HepG2 (cell line): ENCODE measurements around the gene SMYD5. TPM values are rescaled to one million over a fixed set of nuclear protein-coding genes. Genes with fewer than 3 reads are reported as not detected.

Experiments
- AGO1 ChIP-seq: fragments of 200-400 bp; formaldehyde crosslinking; IDR thresholded peaks from 2 replicates; pipeline ENCODE4 v1.6.1; 2017; ENCODE audit warnings: mild to moderate bottlenecking, low read depth, low read length, moderate library complexity; ENCODE audit not compliant: poor library complexity, severe bottlenecking
- ASH2L ChIP-seq: fragments of 300-600, 200-600 bp; sonication (generic); IDR thresholded peaks from 2 replicates; pipeline ENCODE4 v1.7.0; 2017; ENCODE audit warnings: low read depth, mild to moderate bottlenecking, moderate library complexity, mixed read lengths, low read length; ENCODE audit not compliant: insufficient read length
- FOSL1 ChIP-seq: sonication (generic); formaldehyde crosslinking; IDR thresholded peaks from 2 replicates; pipeline ENCODE4 v1.9.0; 2021; ENCODE audit warnings: missing genetic modification reagents, borderline replicate concordance
- FOXO1 ChIP-seq: sonication (generic); formaldehyde crosslinking; IDR thresholded peaks from 2 replicates; pipeline ENCODE4 v1.4.0; 2020; ENCODE audit warnings: missing genetic modification reagents
- KLF9 ChIP-seq: IDR thresholded peaks from 2 replicates; pipeline ENCODE4 v1.6.1; 2016; ENCODE audit warnings: low read depth
- MED1 ChIP-seq: sonication (generic); formaldehyde crosslinking; IDR thresholded peaks from 2 replicates; pipeline ENCODE4 v1.4.0; 2020; ENCODE audit warnings: missing genetic modification reagents
- MEIS1 ChIP-seq: sonication (generic); formaldehyde crosslinking; IDR thresholded peaks from 2 replicates; pipeline ENCODE4 v1.9.0; 2021; ENCODE audit warnings: mild to moderate bottlenecking, missing genetic modification reagents, moderate library complexity, borderline replicate concordance
- NAIF1 ChIP-seq: sonication (generic); formaldehyde crosslinking; IDR thresholded peaks from 2 replicates; pipeline ENCODE4 v1.5.0; 2020; ENCODE audit warnings: mild to moderate bottlenecking, missing genetic modification reagents, borderline replicate concordance
- NFRKB ChIP-seq: fragments of 450-650 bp; IDR thresholded peaks from 2 replicates; pipeline ENCODE4 v1.6.1; 2017
- SIX1 ChIP-seq: sonication (generic); formaldehyde crosslinking; IDR thresholded peaks from 2 replicates; pipeline ENCODE4 v1.4.0; 2020; ENCODE audit warnings: missing genetic modification reagents, borderline replicate concordance
- ZFP36L1 ChIP-seq: sonication (generic); formaldehyde crosslinking; IDR thresholded peaks from 2 replicates; pipeline ENCODE4 v1.8.0; 2022; ENCODE audit warnings: mild to moderate bottlenecking, missing genetic modification reagents, moderate library complexity
- ZNF12 ChIP-seq: sonication (generic); formaldehyde crosslinking; IDR thresholded peaks from 2 replicates; pipeline ENCODE4 v1.5.0; 2020; ENCODE audit warnings: missing genetic modification reagents
- ZNF207 ChIP-seq: fragments of 450-650 bp; IDR thresholded peaks from 2 replicates; pipeline ENCODE4 v1.6.1; 2016; ENCODE audit warnings: antibody characterized with exemption, borderline replicate concordance
- ZNF496 ChIP-seq: sonication (generic); formaldehyde crosslinking; IDR thresholded peaks from 2 replicates; pipeline ENCODE4 v1.8.1; 2023; ENCODE audit warnings: mild to moderate bottlenecking, moderate library complexity, missing genetic modification reagents; ENCODE audit not compliant: insufficient replicate concordance
- ZSCAN12 ChIP-seq: sonication (generic); formaldehyde crosslinking; IDR thresholded peaks from 2 replicates; pipeline ENCODE4 v1.9.0; 2021; ENCODE audit warnings: mild to moderate bottlenecking, missing genetic modification reagents
- polyA plus RNA-seq, 8 experiments: library from polyadenylated mRNA; depleted of rRNA in 3 of 8; stranded (reverse) in 7 of 8; unstranded in 1 of 8; fragments of >200 nt; fragmentation: Illumina TruSeq in 4 of 8; extraction: Trizol in 4 of 8; gene quantifications; 2 replicates each; pipeline versions ENCODE4 v1.2.1 to v1.2.3, GENCODE V29; 2011 to 2016; ENCODE audit warnings: low read depth in 4 of 8, missing spikeins in 1 of 8, mixed read lengths in 1 of 8; ENCODE audit not compliant: insufficient read depth in 1 of 8
- total RNA-seq, 5 experiments: library from RNA; depleted of rRNA; stranded (reverse); fragments of >200 nt; fragmentation: Illumina TruSeq; extraction: Trizol; gene quantifications; 2 replicates each; pipeline ENCODE4 v1.2.3, GENCODE V29; 2016; ENCODE audit warnings: low read depth in 1 of 5
- TF ChIP-seq, protein P1 (sequence below): sonication (generic); formaldehyde crosslinking; IDR thresholded peaks from 2 replicates; pipeline ENCODE4 v1.8.0; 2022; ENCODE audit warnings: missing genetic modification reagents, mild to moderate bottlenecking, borderline replicate concordance
- TF ChIP-seq, protein P2 (sequence below): sonication (generic); formaldehyde crosslinking; IDR thresholded peaks from 2 replicates; pipeline ENCODE4 v1.4.0; 2020; ENCODE audit warnings: missing genetic modification reagents
- TF ChIP-seq, protein P3 (sequence below): sonication (generic); formaldehyde crosslinking; IDR thresholded peaks from 2 replicates; pipeline ENCODE4 v1.5.0; 2020; ENCODE audit warnings: mild to moderate bottlenecking, missing genetic modification reagents
- TF ChIP-seq, protein P4 (sequence below): sonication (generic); formaldehyde crosslinking; IDR thresholded peaks from 2 replicates; pipeline ENCODE4 v1.4.0; 2020; ENCODE audit warnings: mild to moderate bottlenecking, missing genetic modification reagents
- TF ChIP-seq, protein P5 (sequence below): conservative IDR thresholded peaks from 2 replicates; pipeline ENCODE4 v1.6.1; 2018; ENCODE audit warnings: missing genetic modification reagents

The SMYD5 gene
- total and polyA plus RNA-seq, 2 of the 13 experiments (the other 11 are each of a cell fraction or from before 2014, with no cell fraction given), result 55.8 to 70.4 TPM

GRCh38 chr2:73212448-73213176, 1.4 kb upstream of the SMYD5 start (continued):
- TF ChIP-seq, protein P1, sequence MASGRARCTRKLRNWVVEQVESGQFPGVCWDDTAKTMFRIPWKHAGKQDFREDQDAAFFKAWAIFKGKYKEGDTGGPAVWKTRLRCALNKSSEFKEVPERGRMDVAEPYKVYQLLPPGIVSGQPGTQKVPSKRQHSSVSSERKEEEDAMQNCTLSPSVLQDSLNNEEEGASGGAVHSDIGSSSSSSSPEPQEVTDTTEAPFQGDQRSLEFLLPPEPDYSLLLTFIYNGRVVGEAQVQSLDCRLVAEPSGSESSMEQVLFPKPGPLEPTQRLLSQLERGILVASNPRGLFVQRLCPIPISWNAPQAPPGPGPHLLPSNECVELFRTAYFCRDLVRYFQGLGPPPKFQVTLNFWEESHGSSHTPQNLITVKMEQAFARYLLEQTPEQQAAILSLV (CRISPR knock-in tag), result no peak; the same call in 1 of the 2 replicates
- TF ChIP-seq NAIF1 (CRISPR knock-in tag) (peak; percentile 82), FOXO1 (CRISPR knock-in tag) (0 out of 2 replicates have a peak, but pooled peaks have one; percentile 51), ZNF12 (CRISPR knock-in tag) (no peak), SIX1 (CRISPR knock-in tag) (peak; percentile 39; the same call in 1 of the 2 replicates), MED1 (CRISPR knock-in tag) (no peak; the same call in 1 of the 2 replicates), ASH2L (no peak), NFRKB (no peak), ZSCAN12 (CRISPR knock-in tag) (no peak), AGO1 (no peak), KLF9 (CRISPR knock-in tag) (no peak), MEIS1 (CRISPR knock-in tag) (peak; percentile 81; the same call in 1 of the 2 replicates), ZNF496 (CRISPR knock-in tag) (no peak), FOSL1 (CRISPR knock-in tag) (no peak), ZNF207 (no peak), ZFP36L1 (CRISPR knock-in tag) (no peak)
- TF ChIP-seq, protein P2, sequence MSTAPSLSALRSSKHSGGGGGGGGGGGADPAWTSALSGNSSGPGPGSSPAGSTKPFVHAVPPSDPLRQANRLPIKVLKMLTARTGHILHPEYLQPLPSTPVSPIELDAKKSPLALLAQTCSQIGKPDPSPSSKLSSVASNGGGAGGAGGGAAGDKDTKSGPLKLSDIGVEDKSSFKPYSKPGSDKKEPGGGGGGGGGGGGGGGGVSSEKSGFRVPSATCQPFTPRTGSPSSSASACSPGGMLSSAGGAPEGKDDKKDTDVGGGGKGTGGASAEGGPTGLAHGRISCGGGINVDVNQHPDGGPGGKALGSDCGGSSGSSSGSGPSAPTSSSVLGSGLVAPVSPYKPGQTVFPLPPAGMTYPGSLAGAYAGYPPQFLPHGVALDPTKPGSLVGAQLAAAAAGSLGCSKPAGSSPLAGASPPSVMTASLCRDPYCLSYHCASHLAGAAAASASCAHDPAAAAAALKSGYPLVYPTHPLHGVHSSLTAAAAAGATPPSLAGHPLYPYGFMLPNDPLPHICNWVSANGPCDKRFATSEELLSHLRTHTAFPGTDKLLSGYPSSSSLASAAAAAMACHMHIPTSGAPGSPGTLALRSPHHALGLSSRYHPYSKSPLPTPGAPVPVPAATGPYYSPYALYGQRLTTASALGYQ (CRISPR knock-in tag), result no peak
- TF ChIP-seq, protein P3, sequence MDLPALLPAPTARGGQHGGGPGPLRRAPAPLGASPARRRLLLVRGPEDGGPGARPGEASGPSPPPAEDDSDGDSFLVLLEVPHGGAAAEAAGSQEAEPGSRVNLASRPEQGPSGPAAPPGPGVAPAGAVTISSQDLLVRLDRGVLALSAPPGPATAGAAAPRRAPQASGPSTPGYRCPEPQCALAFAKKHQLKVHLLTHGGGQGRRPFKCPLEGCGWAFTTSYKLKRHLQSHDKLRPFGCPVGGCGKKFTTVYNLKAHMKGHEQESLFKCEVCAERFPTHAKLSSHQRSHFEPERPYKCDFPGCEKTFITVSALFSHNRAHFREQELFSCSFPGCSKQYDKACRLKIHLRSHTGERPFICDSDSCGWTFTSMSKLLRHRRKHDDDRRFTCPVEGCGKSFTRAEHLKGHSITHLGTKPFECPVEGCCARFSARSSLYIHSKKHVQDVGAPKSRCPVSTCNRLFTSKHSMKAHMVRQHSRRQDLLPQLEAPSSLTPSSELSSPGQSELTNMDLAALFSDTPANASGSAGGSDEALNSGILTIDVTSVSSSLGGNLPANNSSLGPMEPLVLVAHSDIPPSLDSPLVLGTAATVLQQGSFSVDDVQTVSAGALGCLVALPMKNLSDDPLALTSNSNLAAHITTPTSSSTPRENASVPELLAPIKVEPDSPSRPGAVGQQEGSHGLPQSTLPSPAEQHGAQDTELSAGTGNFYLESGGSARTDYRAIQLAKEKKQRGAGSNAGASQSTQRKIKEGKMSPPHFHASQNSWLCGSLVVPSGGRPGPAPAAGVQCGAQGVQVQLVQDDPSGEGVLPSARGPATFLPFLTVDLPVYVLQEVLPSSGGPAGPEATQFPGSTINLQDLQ (CRISPR knock-in tag), result no peak
- TF ChIP-seq, protein P4, sequence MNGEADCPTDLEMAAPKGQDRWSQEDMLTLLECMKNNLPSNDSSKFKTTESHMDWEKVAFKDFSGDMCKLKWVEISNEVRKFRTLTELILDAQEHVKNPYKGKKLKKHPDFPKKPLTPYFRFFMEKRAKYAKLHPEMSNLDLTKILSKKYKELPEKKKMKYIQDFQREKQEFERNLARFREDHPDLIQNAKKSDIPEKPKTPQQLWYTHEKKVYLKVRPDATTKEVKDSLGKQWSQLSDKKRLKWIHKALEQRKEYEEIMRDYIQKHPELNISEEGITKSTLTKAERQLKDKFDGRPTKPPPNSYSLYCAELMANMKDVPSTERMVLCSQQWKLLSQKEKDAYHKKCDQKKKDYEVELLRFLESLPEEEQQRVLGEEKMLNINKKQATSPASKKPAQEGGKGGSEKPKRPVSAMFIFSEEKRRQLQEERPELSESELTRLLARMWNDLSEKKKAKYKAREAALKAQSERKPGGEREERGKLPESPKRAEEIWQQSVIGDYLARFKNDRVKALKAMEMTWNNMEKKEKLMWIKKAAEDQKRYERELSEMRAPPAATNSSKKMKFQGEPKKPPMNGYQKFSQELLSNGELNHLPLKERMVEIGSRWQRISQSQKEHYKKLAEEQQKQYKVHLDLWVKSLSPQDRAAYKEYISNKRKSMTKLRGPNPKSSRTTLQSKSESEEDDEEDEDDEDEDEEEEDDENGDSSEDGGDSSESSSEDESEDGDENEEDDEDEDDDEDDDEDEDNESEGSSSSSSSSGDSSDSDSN (CRISPR knock-in tag), result no peak
- TF ChIP-seq, protein P5, sequence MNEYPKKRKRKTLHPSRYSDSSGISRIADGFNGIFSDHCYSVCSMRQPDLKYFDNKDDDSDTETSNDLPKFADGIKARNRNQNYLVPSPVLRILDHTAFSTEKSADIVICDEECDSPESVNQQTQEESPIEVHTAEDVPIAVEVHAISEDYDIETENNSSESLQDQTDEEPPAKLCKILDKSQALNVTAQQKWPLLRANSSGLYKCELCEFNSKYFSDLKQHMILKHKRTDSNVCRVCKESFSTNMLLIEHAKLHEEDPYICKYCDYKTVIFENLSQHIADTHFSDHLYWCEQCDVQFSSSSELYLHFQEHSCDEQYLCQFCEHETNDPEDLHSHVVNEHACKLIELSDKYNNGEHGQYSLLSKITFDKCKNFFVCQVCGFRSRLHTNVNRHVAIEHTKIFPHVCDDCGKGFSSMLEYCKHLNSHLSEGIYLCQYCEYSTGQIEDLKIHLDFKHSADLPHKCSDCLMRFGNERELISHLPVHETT (CRISPR knock-in tag), result no peak
